ENCODE measurements around the gene SMARCD3. TPM values are rescaled to one million over a fixed set of nuclear protein-coding genes. Genes with fewer than 3 reads are reported as not detected.

SMARCD3 gene
- total and polyA plus RNA-seq, 9 of the 15 experiments (the other 6 are each of a cell fraction or from before 2014, with no cell fraction given): 0.43 to 3.6 (median 2.6) TPM

DNA sequence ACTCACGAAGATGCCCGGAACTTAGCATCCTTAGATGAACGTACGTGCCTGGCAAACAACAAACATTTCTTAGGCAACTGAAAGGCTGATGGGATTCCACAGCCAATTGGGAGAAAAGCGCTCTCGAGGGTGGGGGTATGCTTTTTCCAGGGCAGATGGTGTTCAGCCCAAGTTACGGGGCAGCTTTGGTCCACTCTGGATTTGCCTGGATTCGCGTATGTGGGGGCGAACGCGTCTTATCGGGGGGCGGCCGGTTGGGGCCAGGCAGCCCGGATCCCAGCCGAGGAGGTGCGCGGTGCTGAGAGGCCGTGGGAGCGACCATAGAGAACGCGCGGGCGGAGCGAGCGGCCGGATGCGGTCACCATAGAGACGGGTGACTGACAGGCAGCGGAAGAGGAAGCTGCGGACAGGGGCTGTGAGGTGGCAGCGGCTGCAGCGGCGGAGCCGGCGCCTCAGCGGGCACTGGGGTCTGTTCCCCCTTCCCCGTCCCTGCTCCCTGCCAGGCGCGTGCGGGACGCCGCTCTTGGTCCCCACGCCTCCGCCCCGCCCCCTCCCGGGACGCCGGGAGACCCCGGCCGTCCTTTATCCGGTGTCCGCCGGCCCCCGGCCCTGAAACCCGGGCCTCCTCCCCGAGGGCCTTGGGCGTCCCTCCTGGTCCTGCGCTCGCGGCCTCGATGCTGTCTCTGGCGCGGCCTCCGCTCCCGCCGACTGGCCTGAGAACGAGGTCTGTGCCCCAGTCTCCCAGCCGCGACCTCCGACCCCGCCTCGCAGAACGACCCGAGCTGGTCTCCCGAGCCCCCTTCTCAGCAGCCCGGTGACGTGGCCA lies 16.2 kb downstream of the SMARCD3 start, which contains the start of gene CHPF2 (continued):
- TF ChIP-seq, protein P1, sequence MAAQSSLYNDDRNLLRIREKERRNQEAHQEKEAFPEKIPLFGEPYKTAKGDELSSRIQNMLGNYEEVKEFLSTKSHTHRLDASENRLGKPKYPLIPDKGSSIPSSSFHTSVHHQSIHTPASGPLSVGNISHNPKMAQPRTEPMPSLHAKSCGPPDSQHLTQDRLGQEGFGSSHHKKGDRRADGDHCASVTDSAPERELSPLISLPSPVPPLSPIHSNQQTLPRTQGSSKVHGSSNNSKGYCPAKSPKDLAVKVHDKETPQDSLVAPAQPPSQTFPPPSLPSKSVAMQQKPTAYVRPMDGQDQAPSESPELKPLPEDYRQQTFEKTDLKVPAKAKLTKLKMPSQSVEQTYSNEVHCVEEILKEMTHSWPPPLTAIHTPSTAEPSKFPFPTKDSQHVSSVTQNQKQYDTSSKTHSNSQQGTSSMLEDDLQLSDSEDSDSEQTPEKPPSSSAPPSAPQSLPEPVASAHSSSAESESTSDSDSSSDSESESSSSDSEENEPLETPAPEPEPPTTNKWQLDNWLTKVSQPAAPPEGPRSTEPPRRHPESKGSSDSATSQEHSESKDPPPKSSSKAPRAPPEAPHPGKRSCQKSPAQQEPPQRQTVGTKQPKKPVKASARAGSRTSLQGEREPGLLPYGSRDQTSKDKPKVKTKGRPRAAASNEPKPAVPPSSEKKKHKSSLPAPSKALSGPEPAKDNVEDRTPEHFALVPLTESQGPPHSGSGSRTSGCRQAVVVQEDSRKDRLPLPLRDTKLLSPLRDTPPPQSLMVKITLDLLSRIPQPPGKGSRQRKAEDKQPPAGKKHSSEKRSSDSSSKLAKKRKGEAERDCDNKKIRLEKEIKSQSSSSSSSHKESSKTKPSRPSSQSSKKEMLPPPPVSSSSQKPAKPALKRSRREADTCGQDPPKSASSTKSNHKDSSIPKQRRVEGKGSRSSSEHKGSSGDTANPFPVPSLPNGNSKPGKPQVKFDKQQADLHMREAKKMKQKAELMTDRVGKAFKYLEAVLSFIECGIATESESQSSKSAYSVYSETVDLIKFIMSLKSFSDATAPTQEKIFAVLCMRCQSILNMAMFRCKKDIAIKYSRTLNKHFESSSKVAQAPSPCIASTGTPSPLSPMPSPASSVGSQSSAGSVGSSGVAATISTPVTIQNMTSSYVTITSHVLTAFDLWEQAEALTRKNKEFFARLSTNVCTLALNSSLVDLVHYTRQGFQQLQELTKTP (IDR thresholded peaks at IDR 0.05; ENCODE audit: low read depth in 1 of 2, partially characterized antibody in 2 of 2): no peak
- TF ChIP-seq KLF16 (IDR thresholded peaks at IDR 0.05) (no peak), NCOA6 (IDR thresholded peaks at IDR 0.05) (no peak), PCBP1 (IDR thresholded peaks at IDR 0.05; ENCODE audit: low read depth, low read length, poor library complexity, severe bottlenecking) (peak; percentile 93), ZNF165 (CRISPR knock-in tag; IDR thresholded peaks at IDR 0.05; ENCODE audit: borderline replicate concordance) (no peak), MCM3 (IDR thresholded peaks at IDR 0.05) (no peak), NFIC (IDR thresholded peaks at IDR 0.05) (no peak), POU5F1 (IDR thresholded peaks at IDR 0.05; ENCODE audit: borderline replicate concordance, low read depth, low read length, partially characterized antibody) (no peak), TOE1 (IDR thresholded peaks at IDR 0.05; ENCODE audit: borderline replicate concordance) (no peak), TOE1 (CRISPR knock-in tag; IDR thresholded peaks at IDR 0.05; ENCODE audit: borderline replicate concordance, low read depth) (no peak), U2AF2 (optimal IDR thresholded peaks at IDR 0.05; ENCODE audit: low read depth, low read length) (no peak)
- TF ChIP-seq, protein P2, sequence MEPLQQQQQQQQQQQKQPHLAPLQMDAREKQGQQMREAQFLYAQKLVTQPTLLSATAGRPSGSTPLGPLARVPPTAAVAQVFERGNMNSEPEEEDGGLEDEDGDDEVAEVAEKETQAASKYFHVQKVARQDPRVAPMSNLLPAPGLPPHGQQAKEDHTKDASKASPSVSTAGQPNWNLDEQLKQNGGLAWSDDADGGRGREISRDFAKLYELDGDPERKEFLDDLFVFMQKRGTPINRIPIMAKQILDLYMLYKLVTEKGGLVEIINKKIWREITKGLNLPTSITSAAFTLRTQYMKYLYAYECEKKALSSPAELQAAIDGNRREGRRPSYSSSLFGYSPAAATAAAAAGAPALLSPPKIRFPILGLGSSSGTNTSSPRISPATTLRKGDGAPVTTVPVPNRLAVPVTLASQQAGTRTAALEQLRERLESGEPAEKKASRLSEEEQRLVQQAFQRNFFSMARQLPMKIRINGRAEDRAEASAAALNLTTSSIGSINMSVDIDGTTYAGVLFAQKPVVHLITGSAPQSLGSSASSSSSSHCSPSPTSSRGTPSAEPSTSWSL (CRISPR knock-in tag; IDR thresholded peaks at IDR 0.05; ENCODE audit: borderline replicate concordance): no peak
- TF ChIP-seq, protein P3, sequence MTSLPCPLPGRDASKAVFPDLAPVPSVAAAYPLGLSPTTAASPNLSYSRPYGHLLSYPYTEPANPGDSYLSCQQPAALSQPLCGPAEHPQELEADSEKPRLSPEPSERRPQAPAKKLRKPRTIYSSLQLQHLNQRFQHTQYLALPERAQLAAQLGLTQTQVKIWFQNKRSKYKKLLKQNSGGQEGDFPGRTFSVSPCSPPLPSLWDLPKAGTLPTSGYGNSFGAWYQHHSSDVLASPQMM (CRISPR knock-in tag; IDR thresholded peaks at IDR 0.05): no peak
- TF ChIP-seq, protein P4, sequence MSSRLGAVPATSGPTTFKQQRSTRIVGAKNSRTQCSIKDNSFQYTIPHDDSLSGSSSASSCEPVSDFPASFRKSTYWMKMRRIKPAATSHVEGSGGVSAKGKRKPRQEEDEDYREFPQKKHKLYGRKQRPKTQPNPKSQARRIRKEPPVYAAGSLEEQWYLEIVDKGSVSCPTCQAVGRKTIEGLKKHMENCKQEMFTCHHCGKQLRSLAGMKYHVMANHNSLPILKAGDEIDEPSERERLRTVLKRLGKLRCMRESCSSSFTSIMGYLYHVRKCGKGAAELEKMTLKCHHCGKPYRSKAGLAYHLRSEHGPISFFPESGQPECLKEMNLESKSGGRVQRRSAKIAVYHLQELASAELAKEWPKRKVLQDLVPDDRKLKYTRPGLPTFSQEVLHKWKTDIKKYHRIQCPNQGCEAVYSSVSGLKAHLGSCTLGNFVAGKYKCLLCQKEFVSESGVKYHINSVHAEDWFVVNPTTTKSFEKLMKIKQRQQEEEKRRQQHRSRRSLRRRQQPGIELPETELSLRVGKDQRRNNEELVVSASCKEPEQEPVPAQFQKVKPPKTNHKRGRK (tag; IDR thresholded peaks at IDR 0.05): no peak
- TF ChIP-seq, protein P5, sequence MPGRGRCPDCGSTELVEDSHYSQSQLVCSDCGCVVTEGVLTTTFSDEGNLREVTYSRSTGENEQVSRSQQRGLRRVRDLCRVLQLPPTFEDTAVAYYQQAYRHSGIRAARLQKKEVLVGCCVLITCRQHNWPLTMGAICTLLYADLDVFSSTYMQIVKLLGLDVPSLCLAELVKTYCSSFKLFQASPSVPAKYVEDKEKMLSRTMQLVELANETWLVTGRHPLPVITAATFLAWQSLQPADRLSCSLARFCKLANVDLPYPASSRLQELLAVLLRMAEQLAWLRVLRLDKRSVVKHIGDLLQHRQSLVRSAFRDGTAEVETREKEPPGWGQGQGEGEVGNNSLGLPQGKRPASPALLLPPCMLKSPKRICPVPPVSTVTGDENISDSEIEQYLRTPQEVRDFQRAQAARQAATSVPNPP (IDR thresholded peaks at IDR 0.05; ENCODE audit: borderline replicate concordance, insufficient read depth, insufficient read length): no peak
- TF ChIP-seq, protein P6, sequence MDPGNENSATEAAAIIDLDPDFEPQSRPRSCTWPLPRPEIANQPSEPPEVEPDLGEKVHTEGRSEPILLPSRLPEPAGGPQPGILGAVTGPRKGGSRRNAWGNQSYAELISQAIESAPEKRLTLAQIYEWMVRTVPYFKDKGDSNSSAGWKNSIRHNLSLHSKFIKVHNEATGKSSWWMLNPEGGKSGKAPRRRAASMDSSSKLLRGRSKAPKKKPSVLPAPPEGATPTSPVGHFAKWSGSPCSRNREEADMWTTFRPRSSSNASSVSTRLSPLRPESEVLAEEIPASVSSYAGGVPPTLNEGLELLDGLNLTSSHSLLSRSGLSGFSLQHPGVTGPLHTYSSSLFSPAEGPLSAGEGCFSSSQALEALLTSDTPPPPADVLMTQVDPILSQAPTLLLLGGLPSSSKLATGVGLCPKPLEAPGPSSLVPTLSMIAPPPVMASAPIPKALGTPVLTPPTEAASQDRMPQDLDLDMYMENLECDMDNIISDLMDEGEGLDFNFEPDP (CRISPR knock-in tag; IDR thresholded peaks at IDR 0.05): no peak

All from K562 (cell line).